HG03575 (cell line): ENCODE data around the gene LSM14B.
"Not testable (repeated sequence)": the region's sequence is repeated elsewhere in the genome, so short reads cannot be mapped to it uniquely, and the experiment has no call there.

Experiments
- ATAC-seq: cut with Tn5 transposase; IDR thresholded peaks from one replicate; pipeline ENCODE4 v1.9.1; 2021; ENCODE audit not compliant: unreplicated experiment, insufficient number of reproducible peaks, low FRiP score; ENCODE audit errors: extremely low read depth

The LSM14B gene

GRCh38 chr20:62142252-62143080 is 20.2 kb downstream of the LSM14B start:
- no peak for ATAC-seq

- ATAC-seq = no peak
Observed at GRCh38 chr20:62143081-62143956, 21.0 kb downstream of the LSM14B start, which contains the start of the genes PSMA7 and SS18L1. Gene PSMA7 (minus strand): TSS chr20:62143394. CDS start chr20:62143303, 91 bp downstream. Gene SS18L1 (plus strand): TSS chr20:62143769. CDS start chr20:62143821, 52 bp downstream.

GRCh38 chr20:62143957-62144825 is 21.9 kb downstream of the LSM14B start:
- no peak for ATAC-seq

GRCh38 chr20:62145688-62146018 is 23.4 kb downstream of the LSM14B start:
- ATAC-seq = no peak

DNA sequence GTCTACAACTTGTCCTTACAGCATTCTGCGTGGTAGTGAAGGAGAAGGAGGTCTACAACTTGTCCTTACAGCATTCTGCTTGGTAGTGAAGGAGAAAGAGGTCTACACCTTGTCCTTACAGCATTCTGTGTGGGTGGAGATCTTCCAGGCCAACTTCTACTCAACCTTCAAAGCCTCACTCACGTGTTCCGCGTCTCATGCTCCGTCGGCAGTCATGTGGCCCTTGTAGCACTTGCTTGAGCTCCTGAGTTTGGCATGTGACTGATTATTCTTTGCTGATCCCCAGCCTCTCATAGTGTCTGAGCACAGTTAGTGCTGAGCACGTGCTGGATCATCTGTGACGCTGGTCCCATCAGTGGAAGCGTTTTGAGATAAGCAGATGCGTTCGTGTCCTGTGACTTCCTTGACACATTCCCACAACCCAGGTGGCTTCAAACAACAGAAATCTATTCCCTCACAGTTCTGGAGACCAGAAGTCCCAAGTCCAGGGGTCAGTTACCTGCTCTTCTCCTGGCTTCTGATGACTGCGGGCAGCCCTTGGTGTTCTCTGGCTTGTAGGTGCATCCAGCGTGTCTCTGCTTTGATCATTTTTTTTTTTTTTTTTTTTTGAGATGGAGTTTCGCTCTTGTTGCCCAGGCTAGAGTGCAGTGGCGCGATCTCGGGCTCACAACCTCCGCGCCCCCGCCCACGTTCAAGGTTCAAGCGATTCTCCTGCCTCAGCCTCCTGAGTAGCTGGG is 23.9 kb downstream of the LSM14B start:
- ATAC-seq = no peak

DNA sequence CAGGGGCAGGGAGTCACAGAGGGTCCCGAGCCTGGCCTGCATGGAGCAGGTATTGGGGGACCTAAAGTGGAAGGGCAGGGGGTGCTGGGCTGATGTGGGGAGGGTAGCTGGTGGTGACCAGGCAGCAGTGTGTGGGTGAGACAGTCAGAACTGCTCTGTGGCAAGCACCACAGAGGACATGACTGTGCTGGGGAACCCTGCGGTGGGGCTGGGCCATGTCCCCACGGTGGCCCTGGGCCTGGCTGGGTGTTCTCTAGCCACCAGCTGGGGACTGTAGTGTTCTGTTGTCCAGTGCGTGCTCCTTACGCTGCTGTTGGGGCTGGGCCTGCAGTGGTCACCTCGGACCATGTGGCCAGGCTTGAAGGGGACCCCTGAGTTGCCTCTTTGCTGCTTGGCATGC is 24.9 kb downstream of the LSM14B start:
- ATAC-seq = no peak

DNA sequence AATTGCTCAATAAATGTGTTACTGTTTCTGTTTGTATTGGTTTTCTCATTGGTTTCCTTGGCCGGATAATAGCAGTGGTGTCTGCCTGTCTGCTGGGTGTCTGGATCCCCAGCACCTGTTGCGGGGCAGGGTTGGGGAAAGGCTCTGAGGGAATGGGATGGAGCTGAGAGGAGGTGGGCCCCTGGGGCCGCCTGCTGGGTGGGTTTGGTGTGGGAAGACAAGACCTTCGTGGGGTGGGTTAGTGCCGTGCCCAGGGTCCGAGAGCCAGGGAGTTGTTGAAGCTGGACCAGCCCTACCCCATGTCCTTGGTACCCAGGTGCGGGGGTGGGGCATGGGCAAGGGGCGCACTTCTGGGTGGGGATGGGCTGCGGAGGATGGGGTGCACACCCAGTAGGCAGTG is 25.3 kb downstream of the LSM14B start:
- no peak for ATAC-seq

GRCh38 chr20:62148383-62148782 is 26.1 kb downstream of the LSM14B start:
- ATAC-seq = not testable (repeated sequence)

GRCh38 chr20:62148908-62149314 is 26.6 kb downstream of the LSM14B start:
- ATAC-seq = no peak

- no peak for ATAC-seq
Observed at GRCh38 chr20:62149532-62150309, 27.4 kb downstream of the LSM14B start.

GRCh38 chr20:62150310-62150575 is 28.0 kb downstream of the LSM14B start:
- ATAC-seq = no peak

- no peak for ATAC-seq
Observed at GRCh38 chr20:62151225-62151624, 28.9 kb downstream of the LSM14B start.

DNA sequence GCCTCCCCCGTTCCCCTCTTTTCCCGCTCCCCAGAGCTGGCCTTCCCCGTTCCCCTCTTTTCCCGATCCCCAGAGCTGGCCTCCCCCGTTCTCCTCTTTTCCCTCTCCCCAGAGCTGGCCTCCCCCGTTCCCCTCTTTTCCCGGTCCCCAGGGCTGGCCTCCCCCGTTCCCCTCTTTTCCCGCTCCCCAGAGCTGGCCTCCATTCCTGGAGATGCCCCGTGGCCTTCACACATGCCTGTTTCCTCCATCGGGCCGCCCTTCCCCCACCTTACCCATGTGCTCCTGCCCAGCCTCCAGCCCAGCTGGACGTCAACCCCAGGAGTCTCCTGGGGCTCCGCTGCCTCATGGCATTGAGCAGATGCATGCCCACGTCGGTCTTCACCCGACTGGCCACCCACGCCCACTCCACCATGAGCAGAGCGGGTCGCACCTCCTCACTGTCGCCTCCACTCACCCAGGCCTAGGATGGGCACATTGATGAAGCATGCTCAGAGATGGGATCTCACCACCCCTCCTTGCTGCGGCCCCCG is 29.6 kb downstream of the LSM14B start:
- ATAC-seq = no peak

DNA sequence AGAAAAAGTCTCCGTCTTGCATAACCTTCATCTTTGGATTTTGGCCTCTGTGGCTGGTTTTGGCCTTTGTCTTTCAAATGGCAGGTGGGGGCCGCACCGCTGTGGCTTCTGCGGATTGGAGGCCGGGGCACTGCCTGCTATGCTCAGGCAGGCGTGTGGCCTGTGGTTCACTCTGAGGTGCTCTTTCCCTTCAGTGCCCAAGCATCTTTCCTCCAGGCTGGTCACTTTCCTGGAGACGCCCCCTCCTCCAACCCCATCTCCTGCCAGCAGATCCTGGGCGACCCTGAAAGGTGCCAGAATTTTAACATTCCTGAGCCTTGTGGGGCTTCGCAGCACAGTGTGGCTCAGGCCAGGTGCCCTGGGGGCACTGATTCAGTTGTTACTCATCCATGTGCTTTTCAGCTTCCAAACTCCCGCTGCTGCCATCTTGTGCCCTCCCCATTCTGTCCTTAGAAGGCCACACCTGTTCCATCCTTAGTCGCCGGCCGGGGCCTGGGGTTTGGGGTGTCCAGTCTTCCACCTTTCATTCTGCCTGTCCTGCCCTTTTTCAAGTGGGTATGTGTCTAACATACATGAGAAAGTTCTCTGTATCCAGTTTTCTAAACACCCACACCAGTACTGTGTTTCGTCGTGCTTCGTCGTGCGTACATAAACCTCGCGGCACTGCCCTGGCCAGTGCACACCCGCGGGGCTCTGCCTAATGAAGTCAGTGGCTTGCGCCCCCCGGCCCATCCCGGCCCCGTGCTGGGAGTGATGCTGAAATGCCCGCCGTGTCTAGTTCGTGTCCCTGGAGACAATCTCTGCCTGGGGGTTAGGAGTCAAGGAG is 33.4 kb downstream of the LSM14B start:
- ATAC-seq = no peak

DNA sequence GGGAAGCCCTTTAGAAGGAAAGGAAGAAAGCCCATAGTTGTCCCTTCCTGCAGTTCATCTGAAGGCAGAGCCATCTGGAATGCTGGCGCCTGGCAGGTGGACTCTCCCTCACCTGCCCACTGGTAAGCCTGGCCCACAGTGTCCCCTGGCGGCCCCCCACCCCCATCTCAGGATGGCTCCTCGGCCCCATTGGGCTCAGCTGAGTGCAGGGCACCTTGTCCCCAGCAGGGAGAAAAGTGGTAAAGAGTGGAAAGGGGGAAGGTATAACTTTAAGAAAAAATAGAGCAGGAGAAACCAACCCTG is 33.9 kb downstream of the LSM14B start:
- no peak for ATAC-seq

- no peak for ATAC-seq
Observed at GRCh38 chr20:62156592-62157386, 34.5 kb downstream of the LSM14B start.
